Left kidney (tissue), 2 donors: ENCODE measurements around the gene AARSD1. TPM values are rescaled to one million over a fixed set of nuclear protein-coding genes. Genes with fewer than 3 reads are reported as not detected.
"Not testable (repeated sequence)": the region's sequence is repeated elsewhere in the genome, so short reads cannot be mapped to it uniquely, and the experiment has no call there.

Source experiments
- DNase-seq: peaks from one replicate; pipeline ENCODE4 v3.0.0-alpha.2; 2013
- polyA plus RNA-seq: library from polyadenylated mRNA; unstranded; fragments of 120-200 nt; gene quantifications from one replicate; pipeline ENCODE4 v1.2.1, GENCODE V29; 2013; ENCODE audit not compliant: insufficient read length

The AARSD1 gene
- polyA plus RNA-seq, 1 donor, result 76.3 TPM

- DNase-seq, result no peak
Observed at GRCh38 chr17:42922294-42922693, 42.0 kb downstream of the AARSD1 start.

- peak; percentile 24 for DNase-seq
Observed at GRCh38 chr17:42920922-42921321, 43.3 kb downstream of the AARSD1 start.

GRCh38 chr17:42920106-42920900, 44.0 kb downstream of the AARSD1 start:
- DNase-seq, result no peak

GRCh38 chr17:42919522-42920077, 44.7 kb downstream of the AARSD1 start:
- not testable (repeated sequence) for DNase-seq

- DNase-seq, result no peak
Observed at GRCh38 chr17:42918902-42919521, 45.2 kb downstream of the AARSD1 start.

GRCh38 chr17:42917236-42917603, 47.0 kb downstream of the AARSD1 start:
- no peak for DNase-seq

- not testable (repeated sequence) for DNase-seq
Observed at GRCh38 chr17:42916388-42917235, 47.6 kb downstream of the AARSD1 start.

GRCh38 chr17:42915288-42915687, 49.0 kb downstream of the AARSD1 start:
- not testable (repeated sequence) for DNase-seq

GRCh38 chr17:42913981-42914617, 50.2 kb downstream of the AARSD1 start:
- DNase-seq, result no peak

- no peak for DNase-seq
Observed at GRCh38 chr17:42913522-42913921, 50.7 kb downstream of the AARSD1 start.

GRCh38 chr17:42908872-42909700, 55.2 kb downstream of the AARSD1 start:
- no peak for DNase-seq

GRCh38 chr17:42906772-42907446, 57.3 kb downstream of the AARSD1 start:
- no peak for DNase-seq

- DNase-seq, result no peak
Observed at GRCh38 chr17:42904110-42904469, 60.2 kb downstream of the AARSD1 start.

GRCh38 chr17:42901535-42902229, 62.6 kb downstream of the AARSD1 start:
- DNase-seq, result no peak

Other genes starting within 250 kb of the AARSD1 start
- gene EZH1, start 219.4 kb downstream of the AARSD1 start, polyA plus RNA-seq, result 58.7 TPM
- 70.0 TPM for gene RAMP2, start 203.2 kb downstream of the AARSD1 start, polyA plus RNA-seq
- gene VPS25, start 191.0 kb downstream of the AARSD1 start, polyA plus RNA-seq, result 78.2 TPM
- gene WNK4, start 183.8 kb downstream of the AARSD1 start, polyA plus RNA-seq, result 10.1 TPM
- gene COA3, start 165.8 kb downstream of the AARSD1 start, polyA plus RNA-seq, result 144 TPM
- 3.4 TPM for gene CNTD1, start 165.6 kb downstream of the AARSD1 start, polyA plus RNA-seq
- 85.0 TPM for gene BECN1, start 140.2 kb downstream of the AARSD1 start, polyA plus RNA-seq
- gene PSME3, start 131.1 kb downstream of the AARSD1 start, polyA plus RNA-seq, result 108 TPM
- 1.5 TPM for gene AOC2, start 119.9 kb downstream of the AARSD1 start, polyA plus RNA-seq
- gene AOC3, start 113.3 kb downstream of the AARSD1 start, polyA plus RNA-seq, result 4.9 TPM
- gene G6PC1, start 63.7 kb downstream of the AARSD1 start, polyA plus RNA-seq, result 5.6 TPM
- 2.4 TPM for gene PTGES3L, start 15.6 kb upstream of the AARSD1 start, polyA plus RNA-seq
- 17.6 TPM for gene RUNDC1, start 16.1 kb upstream of the AARSD1 start, polyA plus RNA-seq
- gene RPL27, start 34.0 kb upstream of the AARSD1 start, polyA plus RNA-seq, result 1,206 TPM
- 8.8 TPM for gene IFI35, start 42.3 kb upstream of the AARSD1 start, polyA plus RNA-seq
- gene VAT1, start 57.9 kb upstream of the AARSD1 start, polyA plus RNA-seq, result 113 TPM
- gene RND2, start 60.8 kb upstream of the AARSD1 start, polyA plus RNA-seq, result 3.5 TPM
- gene BRCA1, start 160.9 kb upstream of the AARSD1 start, polyA plus RNA-seq, result 24.3 TPM
- gene NBR1, start 206.8 kb upstream of the AARSD1 start, polyA plus RNA-seq, result 116 TPM
- gene TMEM106A, start 247.4 kb upstream of the AARSD1 start, polyA plus RNA-seq, result 27.8 TPM